ENCODE measurements around the gene GYPA. TPM values are rescaled to one million over a fixed set of nuclear protein-coding genes. Genes with fewer than 3 reads are reported as not detected.

Gene GYPA
- not detected in 2 replicates for total RNA-seq

GRCh38 chr4:144140594-144141295, at the start of gene GYPA:
TSS of gene GYPA (minus strand) at chr4:144140718. CDS start at chr4:144140635, 83 bp downstream.

Other genes starting within 250 kb of the GYPA start
- 0.56 and 1.5 TPM in 2 replicates for gene GYPE, start 235.2 kb downstream of the GYPA start, total RNA-seq
- not detected in 2 replicates for gene GYPB, start 121.3 kb downstream of the GYPA start, total RNA-seq

All from regular cardiac myocyte (primary cell).